MCF 10A (cell line): ENCODE data around the gene APOA4. TPM values are rescaled to one million over a fixed set of nuclear protein-coding genes. Genes with fewer than 3 reads are reported as not detected.

ENCODE experiments used
- BruUV-seq: library from RNA; stranded (reverse); fragments of 400-500 nt; replicated peaks from 2 replicates; lab custom pipeline; 2021; lab: Mats Ljungman, UMichigan
- CTCF ChIA-PET: fragments of 300-600 bp; sonication (Branson Sonifier 250); formaldehyde crosslinking; extraction: SDS; loops from one replicate; lab custom pipeline; 2021; ENCODE audit warnings: antibody characterized with exemption, inconsistent platforms; lab: Yijun Ruan, JAX
- POLR2A ChIA-PET: fragments of 300-600, 350-650 bp; sonication (Branson Sonifier 250); formaldehyde crosslinking; extraction: SDS; loops from one replicate; lab custom pipeline; 2020; ENCODE audit warnings: antibody characterized with exemption, inconsistent platforms; lab: Yijun Ruan, JAX
- DNase-seq: peaks from one replicate; pipeline ENCODE4 v3.0.0-alpha.2; 2018; ENCODE audit not compliant: unreplicated experiment
- H3K27ac Mint-ChIP-seq: one replicate; pipeline ENCODE4 v1.8.0; 2022; ENCODE audit warnings: mild to moderate bottlenecking, low read depth, mixed read lengths; ENCODE audit not compliant: unreplicated experiment
- H3K27me3 Mint-ChIP-seq: one replicate; pipeline ENCODE4 v1.8.0; 2022; ENCODE audit warnings: mixed read lengths; ENCODE audit not compliant: insufficient read depth, unreplicated experiment
- H3K36me3 Mint-ChIP-seq: one replicate; pipeline ENCODE4 v1.8.0; 2022; ENCODE audit warnings: mild to moderate bottlenecking, moderate library complexity, mixed read lengths; ENCODE audit not compliant: insufficient read depth, unreplicated experiment
- H3K4me1 Mint-ChIP-seq: one replicate; pipeline ENCODE4 v1.8.0; 2022; ENCODE audit warnings: mixed read lengths; ENCODE audit not compliant: insufficient read depth, unreplicated experiment
- H3K4me3 Mint-ChIP-seq: one replicate; pipeline ENCODE4 v1.8.0; 2022; ENCODE audit warnings: mild to moderate bottlenecking, moderate library complexity, mixed read lengths; ENCODE audit not compliant: unreplicated experiment
- H3K9me3 Mint-ChIP-seq: one replicate; pipeline ENCODE4 v1.8.0; 2022; ENCODE audit warnings: mixed read lengths; ENCODE audit not compliant: unreplicated experiment
- intact Hi-C: fragments of 100-400 bp; cut with micrococcal nuclease; formaldehyde crosslinking; loops from 2 replicates; pipeline ENCODE4 v1.14.1; 2022
- total RNA-seq: library from RNA; stranded (reverse); gene quantifications from 2 replicates; pipeline ENCODE4 v1.2.3, GENCODE V29; 2022
- TF ChIP-seq, protein P1 (sequence below): fragments of 200-600 bp; IDR thresholded peaks from one replicate; pipeline ENCODE4 v1.8.0; 2022; ENCODE audit warnings: antibody characterized with exemption, mild to moderate bottlenecking; ENCODE audit not compliant: unreplicated experiment

The APOA4 gene
- total RNA-seq, 1 experiment from 2014 or later = not detected

- Mint-ChIP-seq H3K4me3 (no peak overlapping the region), H3K4me1 (no peaks in the 10 kb centered on the region), H3K27me3 (no peaks in the 10 kb centered on the region), H3K36me3 (peaks cover 21% of the 10 kb centered on the region), H3K27ac (no peak overlapping the region), H3K9me3 (no peaks in the 10 kb centered on the region)
- BruUV-seq = no TSS peak
- TF ChIP-seq, protein P1, sequence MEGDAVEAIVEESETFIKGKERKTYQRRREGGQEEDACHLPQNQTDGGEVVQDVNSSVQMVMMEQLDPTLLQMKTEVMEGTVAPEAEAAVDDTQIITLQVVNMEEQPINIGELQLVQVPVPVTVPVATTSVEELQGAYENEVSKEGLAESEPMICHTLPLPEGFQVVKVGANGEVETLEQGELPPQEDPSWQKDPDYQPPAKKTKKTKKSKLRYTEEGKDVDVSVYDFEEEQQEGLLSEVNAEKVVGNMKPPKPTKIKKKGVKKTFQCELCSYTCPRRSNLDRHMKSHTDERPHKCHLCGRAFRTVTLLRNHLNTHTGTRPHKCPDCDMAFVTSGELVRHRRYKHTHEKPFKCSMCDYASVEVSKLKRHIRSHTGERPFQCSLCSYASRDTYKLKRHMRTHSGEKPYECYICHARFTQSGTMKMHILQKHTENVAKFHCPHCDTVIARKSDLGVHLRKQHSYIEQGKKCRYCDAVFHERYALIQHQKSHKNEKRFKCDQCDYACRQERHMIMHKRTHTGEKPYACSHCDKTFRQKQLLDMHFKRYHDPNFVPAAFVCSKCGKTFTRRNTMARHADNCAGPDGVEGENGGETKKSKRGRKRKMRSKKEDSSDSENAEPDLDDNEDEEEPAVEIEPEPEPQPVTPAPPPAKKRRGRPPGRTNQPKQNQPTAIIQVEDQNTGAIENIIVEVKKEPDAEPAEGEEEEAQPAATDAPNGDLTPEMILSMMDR = no peak
- ChIA-PET CTCF (interaction anchor here (1.2 to 1.5 kb wide), 2 partner anchors 40 to 51 kb away, joined by 3 to 4 read pairs; no protein-coding TSS in a partner anchor), POLR2A (no interaction called here)
- no peak for DNase-seq
- intact Hi-C loops = no loop called here
Measured at GRCh38 chr11:116840746-116841296, 17.7 kb upstream of the APOA4 start.

- H3K27me3 Mint-ChIP-seq = no peaks in the 10 kb centered on the region
- intact Hi-C loops = no loop called here
- H3K36me3 Mint-ChIP-seq = peaks cover 19% of the 10 kb centered on the region
- BruUV-seq = no TSS peak
- no peak overlapping the region for H3K27ac Mint-ChIP-seq
- ChIA-PET CTCF (interaction anchor here (1.2 to 1.5 kb wide), 2 partner anchors 40 to 50 kb away, joined by 3 to 4 read pairs; no protein-coding TSS in a partner anchor), POLR2A (no interaction called here)
- H3K4me3 Mint-ChIP-seq = no peak overlapping the region
- peak; percentile 18 for DNase-seq
- no peaks in the 10 kb centered on the region for H3K9me3 Mint-ChIP-seq
- H3K4me1 Mint-ChIP-seq = no peaks in the 10 kb centered on the region
- TF ChIP-seq, protein P1 = no peak
Measured at GRCh38 chr11:116840224-116840745, 17.2 kb upstream of the APOA4 start.

DNA sequence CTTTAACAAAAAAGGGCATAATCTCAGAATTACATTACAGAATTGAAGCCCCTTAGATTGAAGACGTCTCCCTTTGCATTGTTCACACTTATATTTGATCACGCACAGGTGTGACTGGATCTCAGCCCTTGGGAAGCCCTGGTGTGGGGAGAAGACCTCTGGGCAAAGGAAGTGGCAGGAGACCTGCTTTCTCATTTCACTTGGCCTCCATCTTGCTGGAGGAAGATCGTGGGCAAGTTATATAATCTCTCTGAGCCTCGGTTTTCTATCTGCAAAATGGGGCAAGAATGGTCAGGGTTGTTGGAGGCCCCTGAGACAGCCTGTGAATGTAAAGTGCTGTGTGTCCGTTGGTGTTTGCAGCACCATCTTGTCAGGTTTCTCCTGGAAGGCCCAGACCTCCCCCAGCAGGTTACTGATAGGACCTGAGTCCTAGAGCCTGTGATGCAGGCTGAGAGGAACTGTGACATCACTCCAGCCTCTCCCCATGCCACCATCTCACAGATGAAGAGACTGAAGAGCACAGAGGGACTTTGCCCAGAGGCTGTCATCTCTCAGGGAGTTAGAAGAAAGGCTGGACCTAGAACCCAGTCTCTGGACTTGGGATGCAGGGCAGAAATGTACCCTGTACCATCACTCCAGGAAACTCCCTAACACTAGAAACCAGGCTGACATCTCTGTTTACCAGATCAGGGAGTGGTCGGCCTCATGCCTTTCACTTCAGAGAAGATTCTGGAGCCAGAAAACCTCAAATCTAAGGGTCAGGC lies 15.4 kb upstream of the APOA4 start:
- H3K27me3 Mint-ChIP-seq = no peaks in the 10 kb centered on the region
- H3K4me3 Mint-ChIP-seq = no peak overlapping the region
- no TSS peak for BruUV-seq
- ChIA-PET CTCF (interaction anchor here (0.6 to 7.0 kb wide), 2 partner anchors 49 to 385 kb away, joined by 3 to 124 read pairs; partner anchors contain the start of genes APOA5 and ZPR1), POLR2A (no interaction called here)
- intact Hi-C loops = no loop called here
- H3K36me3 Mint-ChIP-seq = peaks cover 10% of the 10 kb centered on the region
- DNase-seq = no peak
- no peaks in the 10 kb centered on the region for H3K9me3 Mint-ChIP-seq
- no peak overlapping the region for H3K27ac Mint-ChIP-seq
- TF ChIP-seq, protein P1 = no peak
- H3K4me1 Mint-ChIP-seq = no peaks in the 10 kb centered on the region
